ENCODE results near the gene SPATA6L.
"Not testable (repeated sequence)": the region's sequence is repeated elsewhere in the genome, so short reads cannot be mapped to it uniquely, and the experiment has no call there.

SPATA6L gene

DNA sequence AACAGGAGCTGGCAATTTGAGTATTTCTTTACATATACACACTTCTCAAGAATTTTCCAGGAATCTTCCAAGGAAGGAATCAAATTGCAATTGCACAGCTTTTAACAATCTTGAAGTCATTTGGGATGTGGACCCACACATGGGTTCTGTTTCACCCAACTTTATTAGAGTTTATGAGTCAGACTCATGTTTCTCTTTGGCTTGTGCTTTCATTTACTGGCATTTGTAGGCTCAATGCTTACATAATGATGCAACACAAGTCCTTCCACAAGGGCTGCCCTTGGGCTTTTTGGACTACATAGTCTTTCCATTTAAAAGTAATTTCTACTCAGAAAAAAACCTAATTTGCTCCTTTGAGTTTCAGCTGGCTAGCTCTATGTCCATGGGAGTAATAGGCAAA lies 8.5 kb upstream of the SPATA6L start:
- no peak for DNase-seq (ENCODE audit: low read depth)

DNA sequence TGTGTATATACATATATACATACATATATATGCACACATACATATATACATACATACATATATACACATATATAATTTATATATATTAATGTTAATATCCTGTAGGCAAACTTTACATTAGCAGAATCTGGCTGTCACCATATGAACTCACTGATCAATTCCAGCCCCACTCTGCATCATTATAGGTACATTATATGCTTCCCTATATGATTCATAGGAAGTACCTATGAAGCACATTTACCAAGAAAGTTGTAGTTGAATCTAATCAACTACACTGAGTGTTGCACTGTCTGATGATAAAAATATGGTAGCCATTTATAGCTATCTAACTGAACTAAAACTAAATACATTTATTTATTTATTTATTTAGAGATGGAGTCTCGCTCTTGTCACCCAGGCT lies 5.5 kb upstream of the SPATA6L start:
- no peak for DNase-seq (ENCODE audit: low read depth)

GRCh38 chr9:4670591-4670990 lies 4.3 kb upstream of the SPATA6L start:
- DNase-seq (ENCODE audit: low read depth), result no peak

DNA sequence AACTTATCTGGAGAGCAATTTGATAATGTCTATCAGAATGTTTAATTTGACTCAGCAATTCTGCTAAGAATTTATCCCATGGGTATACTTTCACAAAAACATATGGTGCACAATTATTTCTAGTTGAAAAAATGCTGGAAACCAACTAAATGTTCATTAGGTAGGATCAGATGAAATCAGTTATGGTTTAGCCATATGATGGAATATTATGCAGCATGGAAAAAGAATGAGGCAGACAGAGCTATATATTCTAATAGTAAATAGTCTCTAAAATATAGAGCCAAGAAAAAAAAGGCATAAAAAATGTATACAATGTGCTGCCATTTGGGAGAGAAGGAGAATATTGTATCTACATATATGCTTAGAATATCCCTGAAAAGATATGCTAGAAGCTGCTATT lies 3.6 kb upstream of the SPATA6L start:
- DNase-seq (ENCODE audit: low read depth), result no peak

DNA sequence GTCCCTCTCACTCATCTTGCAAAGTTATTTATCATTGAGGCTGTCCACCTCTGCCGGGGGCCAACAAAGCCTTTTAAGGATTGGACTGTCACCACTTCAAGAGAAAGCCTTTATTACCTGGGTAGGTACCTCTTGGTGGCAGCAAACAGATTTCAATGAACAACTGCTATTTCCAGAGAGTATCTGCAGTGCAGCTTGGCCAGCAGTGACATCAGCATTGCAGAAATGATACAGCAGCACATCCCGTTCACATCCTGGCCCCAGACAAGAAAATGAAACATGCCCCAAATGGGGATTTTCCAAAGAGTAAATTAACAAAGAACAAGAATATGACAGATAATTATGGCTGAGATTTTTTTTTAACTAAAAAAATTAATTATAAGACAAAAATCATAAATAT lies 2.3 kb upstream of the SPATA6L start:
- DNase-seq (ENCODE audit: low read depth), result no peak

- DNase-seq (ENCODE audit: low read depth), result no peak
These were observed 1.4 kb upstream of the SPATA6L start for GRCh38 chr9:4667681-4668080.

DNA sequence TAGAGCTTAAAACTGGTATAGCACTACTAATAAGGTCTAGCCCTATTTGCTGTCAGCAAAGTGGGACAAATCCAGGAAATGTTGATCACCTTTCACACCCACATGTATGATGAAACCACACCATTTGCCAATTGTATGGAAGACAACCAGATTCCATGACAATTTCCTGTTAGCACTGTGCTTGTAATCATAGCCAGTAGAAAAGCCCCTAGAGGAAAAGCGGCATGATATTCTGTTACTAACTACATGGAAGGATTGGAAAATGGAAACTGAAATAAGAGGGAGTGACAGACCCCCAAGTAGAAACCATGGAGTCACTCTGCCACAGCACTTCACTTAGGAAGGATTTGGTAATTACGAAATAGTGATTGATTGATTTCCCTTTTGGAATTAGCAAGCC lies 923 bp downstream of the SPATA6L start:
- DNase-seq (ENCODE audit: low read depth), result no peak

GRCh38 chr9:4663956-4664355 lies 2.3 kb downstream of the SPATA6L start:
- no peak for DNase-seq (ENCODE audit: low read depth)

- DNase-seq (ENCODE audit: low read depth), result no peak
These were observed 3.1 kb downstream of the SPATA6L start for GRCh38 chr9:4662989-4663792.

GRCh38 chr9:4662108-4662988 lies 3.9 kb downstream of the SPATA6L start, which contains the start of gene PLPP6:
Gene PLPP6 (plus strand): TSS chr9:4662294. CDS start chr9:4662376, 82 bp downstream.
- peak; percentile 69 for DNase-seq (ENCODE audit: low read depth)

GRCh38 chr9:4661611-4662010 lies 4.7 kb downstream of the SPATA6L start:
- DNase-seq (ENCODE audit: low read depth), result no peak

DNA sequence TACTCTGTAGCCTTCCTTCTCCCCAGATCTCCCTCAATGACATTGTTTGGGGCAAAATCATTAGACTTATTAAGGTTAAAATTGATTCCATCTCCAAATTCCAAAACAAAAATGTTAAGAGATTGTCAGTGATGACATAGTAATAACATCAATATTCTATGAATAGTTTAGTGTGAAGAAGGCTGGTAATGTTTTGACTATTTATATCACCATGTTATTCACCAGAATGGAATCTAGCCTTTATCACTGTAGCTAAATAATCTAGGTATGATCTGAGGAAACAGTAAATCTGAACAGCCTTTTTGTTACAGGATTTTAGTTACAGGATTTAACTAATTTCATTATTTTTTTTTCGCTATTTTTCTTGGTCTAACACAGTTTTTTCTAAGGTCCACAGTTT lies 5.1 kb downstream of the SPATA6L start:
- DNase-seq (ENCODE audit: low read depth), result no peak

GRCh38 chr9:4660665-4661064 lies 5.6 kb downstream of the SPATA6L start:
- DNase-seq (ENCODE audit: low read depth), result not testable (repeated sequence)

GRCh38 chr9:4657426-4658159 lies 8.7 kb downstream of the SPATA6L start:
- DNase-seq (ENCODE audit: low read depth), result no peak

DNA sequence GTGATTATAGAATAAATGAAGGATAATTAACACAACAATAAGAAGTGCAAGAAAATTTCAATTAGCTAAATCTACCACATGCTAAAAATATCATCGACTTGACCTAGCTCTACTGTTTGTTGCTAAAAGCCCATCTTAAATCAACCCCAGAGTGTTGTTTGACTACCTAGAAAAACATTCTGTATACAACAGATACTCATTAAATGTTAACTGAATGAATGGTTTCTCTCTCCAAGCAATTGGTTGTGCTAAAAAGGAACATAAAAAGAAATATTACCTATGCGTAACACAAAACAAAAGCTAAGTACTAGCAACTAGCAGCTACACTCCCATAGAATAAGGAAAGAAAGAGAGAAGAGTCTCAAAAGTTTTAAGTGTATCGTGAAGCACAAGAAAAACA lies 9.7 kb downstream of the SPATA6L start:
- DNase-seq (ENCODE audit: low read depth), result no peak

- DNase-seq (ENCODE audit: low read depth), result not testable (repeated sequence)
These were observed 10.1 kb downstream of the SPATA6L start for GRCh38 chr9:4656196-4656595.

DNA sequence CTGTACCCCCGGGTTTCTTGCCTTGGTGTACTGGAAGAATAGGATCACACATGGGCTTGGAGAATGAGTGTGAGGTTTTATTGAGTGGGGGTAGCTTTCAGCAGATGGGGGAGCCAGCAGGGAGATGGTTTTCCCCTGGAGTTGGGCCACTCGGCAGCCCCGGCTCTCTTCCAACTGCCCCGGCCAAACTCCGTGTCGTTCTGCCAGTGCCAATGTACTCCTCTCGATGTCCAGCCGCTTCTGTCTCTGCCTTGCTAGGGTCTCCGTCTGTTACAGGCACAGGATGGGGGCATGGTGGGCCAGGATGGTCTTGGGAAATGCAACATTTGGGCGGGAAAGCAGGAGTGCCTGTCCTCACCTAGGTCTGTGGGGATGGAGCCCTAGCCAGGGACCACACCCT lies 11.7 kb downstream of the SPATA6L start:
- no peak for DNase-seq (ENCODE audit: low read depth)

- DNase-seq (ENCODE audit: low read depth), result no peak
These were observed 12.2 kb downstream of the SPATA6L start for GRCh38 chr9:4654084-4654483.

- no peak for DNase-seq (ENCODE audit: low read depth)
These were observed 23.9 kb downstream of the SPATA6L start for GRCh38 chr9:4642351-4642750.

DNA sequence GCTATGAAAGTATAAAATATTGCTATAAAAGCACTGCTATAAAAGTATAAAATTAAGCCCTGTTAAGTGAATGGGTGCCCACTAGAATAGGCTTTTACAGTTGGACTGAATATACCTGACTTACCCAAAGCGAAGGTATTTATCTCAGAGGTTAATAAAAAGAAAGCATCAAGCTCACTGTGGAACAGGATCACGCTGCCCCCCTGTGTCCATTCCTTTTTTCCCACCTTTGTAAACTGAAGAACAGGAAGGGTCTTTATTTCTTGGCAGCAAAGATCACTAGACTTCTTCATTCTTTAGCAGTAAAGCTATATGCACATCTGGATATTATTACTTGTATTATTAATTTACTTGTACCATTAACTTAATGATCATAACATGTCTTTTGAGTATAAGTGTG lies 26.3 kb downstream of the SPATA6L start:
- peak; percentile 18 for DNase-seq (ENCODE audit: low read depth)

DNA sequence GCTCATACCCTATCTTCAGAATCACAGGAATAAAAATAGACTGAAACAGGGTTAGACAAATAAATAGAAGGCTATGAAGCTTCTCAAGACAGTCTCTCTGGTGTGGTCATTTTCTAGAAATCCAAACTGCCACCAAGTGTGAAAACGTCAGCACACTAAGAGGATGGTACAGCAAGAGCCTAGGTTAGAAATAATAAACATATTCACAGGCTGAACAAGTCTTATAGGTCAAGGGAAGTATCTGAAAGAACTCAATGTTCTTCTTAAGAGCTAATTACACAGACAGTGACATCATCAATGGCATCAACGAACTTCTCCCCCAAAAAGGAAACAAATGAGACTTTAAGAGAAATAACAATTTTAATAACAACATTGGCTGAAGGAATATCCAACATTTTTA lies 26.9 kb downstream of the SPATA6L start:
- no peak for DNase-seq (ENCODE audit: low read depth)

DNA sequence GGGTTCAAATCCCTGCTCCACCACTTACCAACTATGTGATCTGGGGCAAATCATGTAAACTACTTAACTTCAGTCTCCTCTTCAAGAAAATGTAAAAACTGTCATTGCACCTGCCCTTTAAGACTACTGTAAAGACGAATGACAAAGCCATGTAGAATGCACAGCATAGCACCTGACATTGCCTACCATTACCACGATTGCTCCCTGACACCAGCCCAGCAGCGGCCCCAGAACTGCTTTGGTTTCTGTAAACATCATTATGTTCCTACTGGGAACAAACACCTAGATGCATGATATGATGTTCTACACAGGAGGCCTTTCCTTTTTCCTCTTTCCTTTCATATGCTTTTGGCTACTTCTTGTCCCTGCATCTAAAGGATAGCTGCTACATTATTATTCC lies 27.3 kb downstream of the SPATA6L start:
- no peak for DNase-seq (ENCODE audit: low read depth)

- no peak for DNase-seq (ENCODE audit: low read depth)
These were observed 35.4 kb downstream of the SPATA6L start for GRCh38 chr9:4630836-4631235.
